Stimulated activated CD4-positive, alpha-beta T cell treated with anti-CD3 and anti-CD28 coated beads, Interleukin-2, amount 100 ng/mL, for 4 hours (primary cell): ENCODE measurements around the gene NHS.

Experiments
- DNase-seq: peaks from one replicate; pipeline ENCODE4 v3.0.0-alpha.2; 2020; ENCODE audit warnings: low read depth

Gene NHS

GRCh38 chrX:17374619-17375366 is at the start of gene NHS:
TSS of gene NHS (plus strand) at chrX:17375200. CDS start at chrX:17375758, 558 bp downstream.
- no peak for DNase-seq

- no peak for DNase-seq
Measured at GRCh38 chrX:17328837-17329236, 46.2 kb upstream of the NHS start.

GRCh38 chrX:17336377-17336776 is 38.6 kb upstream of the NHS start:
- no peak for DNase-seq

- no peak for DNase-seq
Measured at GRCh38 chrX:17355976-17356375, 19.0 kb upstream of the NHS start.

GRCh38 chrX:17359500-17359899 is 15.5 kb upstream of the NHS start:
- DNase-seq = no peak

GRCh38 chrX:17361620-17362019 is 13.4 kb upstream of the NHS start:
- no peak for DNase-seq

- DNase-seq = no peak
Measured at GRCh38 chrX:17368002-17368401, 7.0 kb upstream of the NHS start.

GRCh38 chrX:17369309-17369708 is 5.7 kb upstream of the NHS start:
- no peak for DNase-seq

- no peak for DNase-seq
Measured at GRCh38 chrX:17370191-17370590, 4.8 kb upstream of the NHS start.

- DNase-seq = no peak
Measured at GRCh38 chrX:17372052-17372451, 2.9 kb upstream of the NHS start.

GRCh38 chrX:17373337-17373736 is 1.7 kb upstream of the NHS start:
- DNase-seq = no peak

GRCh38 chrX:17375367-17375636 is 302 bp downstream of the NHS start:
- no peak for DNase-seq

GRCh38 chrX:17375637-17376430 is 834 bp downstream of the NHS start:
- DNase-seq = no peak

- no peak for DNase-seq
Measured at GRCh38 chrX:17376431-17377077, 1.6 kb downstream of the NHS start.

- no peak for DNase-seq
Measured at GRCh38 chrX:17377091-17377717, 2.2 kb downstream of the NHS start.

GRCh38 chrX:17377795-17378194 is 2.8 kb downstream of the NHS start:
- DNase-seq = no peak

- DNase-seq = no peak
Measured at GRCh38 chrX:17380221-17380620, 5.2 kb downstream of the NHS start.

GRCh38 chrX:17390419-17390850 is 15.4 kb downstream of the NHS start:
- no peak for DNase-seq

GRCh38 chrX:17395154-17395553 is 20.2 kb downstream of the NHS start:
- DNase-seq = no peak

- no peak for DNase-seq
Measured at GRCh38 chrX:17397074-17397473, 22.1 kb downstream of the NHS start.

GRCh38 chrX:17403189-17403691 is 28.2 kb downstream of the NHS start:
- no peak for DNase-seq

GRCh38 chrX:17403972-17404371 is 29.0 kb downstream of the NHS start:
- DNase-seq = no peak
